ENCODE data around the gene TRIM46.
"Not testable (repeated sequence)": the region's sequence is repeated elsewhere in the genome, so short reads cannot be mapped to it uniquely, and the experiment has no call there.

Gene TRIM46

DNA sequence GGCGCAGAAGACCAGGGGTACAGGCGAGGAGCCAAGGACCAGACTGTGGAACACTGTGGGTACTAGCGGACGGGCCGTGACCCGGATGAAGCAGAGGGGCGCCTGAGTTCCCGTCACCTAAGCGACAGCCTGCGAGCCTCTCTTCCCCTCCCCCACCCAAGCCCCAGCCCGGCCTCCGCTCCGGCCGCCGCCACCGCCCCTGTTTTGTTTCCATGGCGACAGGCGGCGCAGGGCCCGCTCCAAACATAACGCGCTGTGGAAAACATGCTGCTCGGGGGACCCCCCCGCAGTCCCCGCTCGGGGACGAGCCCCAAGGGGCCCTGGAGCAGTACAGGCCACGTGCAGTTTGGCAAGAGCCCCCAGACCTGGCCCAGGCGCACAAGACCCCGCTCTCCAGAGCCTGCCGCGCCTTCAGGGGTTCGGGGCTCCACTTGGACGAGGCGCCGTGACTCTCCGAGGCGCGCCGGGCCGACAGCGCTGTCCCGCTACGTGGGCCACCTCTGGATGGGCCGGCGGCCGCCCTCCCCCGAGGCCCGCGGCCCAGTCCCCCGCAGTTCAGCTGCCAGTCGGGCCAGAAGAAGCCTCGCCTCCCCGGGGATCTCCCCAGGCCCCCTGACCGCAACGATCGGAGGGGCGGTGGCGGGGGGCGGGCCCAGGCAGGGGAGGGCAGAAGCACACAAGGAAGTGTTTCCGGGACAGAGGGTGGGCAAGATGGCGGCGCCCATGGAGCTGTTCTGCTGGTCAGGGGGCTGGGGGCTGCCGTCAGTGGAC lies 35.1 kb downstream of the TRIM46 start, which contains the start of gene MTX1:
Gene MTX1, plus strand, starts transcription at position 155 of the 771 bp plus-strand sequence. Its CDS starts 110 bp downstream, at position 265.
- peak; percentile 61 for DNase-seq

DNA sequence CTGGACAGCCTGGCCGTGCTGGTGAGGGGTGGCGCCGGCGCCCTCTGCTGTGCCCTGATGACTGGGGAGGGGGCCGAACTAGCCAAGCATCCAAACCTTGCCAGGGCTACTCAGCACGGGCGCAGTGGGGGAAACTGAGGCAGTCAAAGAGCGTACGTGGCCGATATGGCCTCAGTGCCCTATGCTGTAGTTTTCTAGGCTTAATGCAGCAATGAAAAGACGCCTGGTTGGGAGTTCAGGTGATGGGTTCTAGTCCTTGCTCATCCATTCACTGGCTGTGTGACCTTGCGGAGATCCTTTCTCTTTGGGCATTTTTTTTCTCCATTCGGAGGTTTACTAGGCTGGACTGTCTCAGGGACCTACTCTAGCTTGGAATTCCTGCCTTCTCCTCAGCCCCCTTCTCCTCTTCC lies 35.7 kb downstream of the TRIM46 start:
- no peak for DNase-seq

- no peak for DNase-seq
Observed at GRCh38 chr1:155210314-155211104, 36.9 kb downstream of the TRIM46 start.

- DNase-seq: not testable (repeated sequence)
Observed at GRCh38 chr1:155211381-155212050, 37.9 kb downstream of the TRIM46 start.

GRCh38 chr1:155212051-155212440 lies 38.4 kb downstream of the TRIM46 start:
- DNase-seq: not testable (repeated sequence)

- not testable (repeated sequence) for DNase-seq
Observed at GRCh38 chr1:155214702-155215101, 41.1 kb downstream of the TRIM46 start.

GRCh38 chr1:155218854-155219591 lies 45.4 kb downstream of the TRIM46 start:
- peak; percentile 59 for DNase-seq

DNA sequence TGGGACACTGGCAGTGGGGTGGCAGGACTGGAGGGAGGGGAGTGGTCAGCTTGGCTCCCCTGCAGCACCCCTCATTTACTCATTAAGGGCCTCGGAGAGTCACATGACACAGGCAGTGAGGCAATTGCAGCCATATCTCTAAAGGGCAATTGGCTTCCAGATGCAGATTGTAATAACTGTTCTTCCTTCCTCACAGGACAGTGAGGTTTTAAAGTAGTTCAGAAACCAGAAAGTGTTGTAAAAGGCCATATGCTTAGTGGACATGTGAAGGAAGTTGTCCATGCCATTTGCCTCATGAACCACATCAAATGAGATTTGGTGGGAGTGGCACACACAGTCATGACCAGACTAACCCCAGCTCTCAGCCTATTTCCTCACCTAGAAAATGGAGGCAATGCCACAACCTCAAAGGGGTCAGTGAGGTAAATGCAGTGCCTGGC lies 46.0 kb downstream of the TRIM46 start:
- no peak for DNase-seq

- not testable (repeated sequence) for DNase-seq
Observed at GRCh38 chr1:155220211-155220965, 46.7 kb downstream of the TRIM46 start.

GRCh38 chr1:155223047-155223446 lies 49.4 kb downstream of the TRIM46 start:
- no peak for DNase-seq

DNA sequence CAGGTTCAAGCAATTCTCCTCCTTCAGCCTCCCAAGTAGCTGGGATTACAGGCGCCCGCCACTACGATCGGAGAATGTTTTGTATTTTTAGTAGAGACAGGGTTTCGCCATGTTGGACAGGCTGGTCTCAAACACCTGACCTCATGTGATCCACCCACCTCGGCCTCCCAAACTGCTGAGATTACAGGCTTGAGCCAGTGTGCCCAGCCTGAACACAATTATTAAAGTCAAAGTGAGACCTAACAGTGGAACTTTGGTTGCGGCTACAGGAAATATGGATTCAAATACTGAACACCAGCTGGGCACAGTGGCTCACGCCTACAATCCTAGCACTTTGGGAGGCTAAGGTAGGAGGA lies 51.7 kb downstream of the TRIM46 start:
- not testable (repeated sequence) for DNase-seq

DNA sequence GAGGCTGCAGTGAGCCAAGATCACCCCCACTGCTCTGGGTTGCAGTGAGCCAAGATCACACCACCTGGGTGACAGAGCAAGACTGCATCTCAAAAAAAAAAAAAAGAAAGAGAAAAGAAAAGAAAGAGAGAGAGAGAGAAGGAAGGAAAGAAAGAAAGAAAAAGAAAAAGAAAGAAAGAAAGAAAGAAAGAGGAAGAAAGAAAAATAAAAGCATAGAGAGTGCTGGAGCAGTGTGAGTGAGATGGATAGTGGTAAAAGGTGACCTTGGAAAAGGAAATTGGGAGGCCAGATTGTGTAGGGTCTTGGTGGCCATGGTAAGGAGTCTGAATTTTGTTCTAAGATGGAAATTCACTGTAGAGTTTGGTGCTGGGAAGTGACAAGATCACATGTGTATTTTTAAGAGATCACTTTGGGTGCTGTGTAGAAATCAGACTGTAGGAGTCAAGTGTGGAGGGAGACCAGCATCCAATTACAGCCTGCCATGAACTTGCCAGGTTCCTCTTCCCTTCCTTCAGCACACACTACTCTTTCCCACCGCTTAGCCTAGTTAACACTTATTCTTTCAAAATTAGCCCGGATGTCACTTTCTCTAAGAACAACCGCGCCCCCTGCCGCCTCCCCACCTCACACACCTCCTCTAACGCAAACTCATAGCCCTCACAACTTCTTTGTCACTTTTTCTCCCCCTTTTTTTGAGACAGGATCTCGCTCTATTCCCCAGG lies 52.7 kb downstream of the TRIM46 start:
- peak; percentile 48 for DNase-seq

- peak; percentile 34 for DNase-seq
Observed at GRCh38 chr1:155226910-155227260, 53.2 kb downstream of the TRIM46 start.

- DNase-seq: peak; percentile 98
Observed at GRCh38 chr1:155227261-155228095, 53.8 kb downstream of the TRIM46 start.

DNA sequence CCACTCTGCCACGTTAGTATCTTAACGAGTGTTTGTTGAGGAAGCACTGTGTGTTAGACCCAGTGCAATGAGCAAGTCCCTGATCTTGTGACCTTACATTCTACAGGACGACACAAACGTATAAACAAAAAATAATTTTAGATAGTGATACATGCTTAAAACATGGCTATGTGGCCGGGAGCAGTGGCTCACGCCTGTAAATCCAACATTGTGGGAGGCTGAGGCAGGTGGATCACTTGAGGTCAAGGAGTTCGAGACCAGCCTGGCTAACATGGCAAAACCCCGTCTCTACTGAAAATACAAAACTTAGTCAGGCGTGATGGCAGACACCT lies 54.4 kb downstream of the TRIM46 start:
- no peak for DNase-seq

GRCh38 chr1:155231302-155231701 lies 57.7 kb downstream of the TRIM46 start:
- DNase-seq: not testable (repeated sequence)

- DNase-seq: not testable (repeated sequence)
Observed at GRCh38 chr1:155232001-155232978, 58.6 kb downstream of the TRIM46 start.

GRCh38 chr1:155233502-155233901 lies 59.9 kb downstream of the TRIM46 start:
- DNase-seq: not testable (repeated sequence)
